ENCODE data around the gene MOB3B. TPM values are rescaled to one million over a fixed set of nuclear protein-coding genes. Genes with fewer than 3 reads are reported as not detected.
A peak's percentile ranks its signal among the peaks of the same experiment; 100 is the strongest.

MOB3B gene
- total RNA-seq, 4 donors from 2014 or later = 16.2 to 23.7 (median 19.7) TPM

DNA sequence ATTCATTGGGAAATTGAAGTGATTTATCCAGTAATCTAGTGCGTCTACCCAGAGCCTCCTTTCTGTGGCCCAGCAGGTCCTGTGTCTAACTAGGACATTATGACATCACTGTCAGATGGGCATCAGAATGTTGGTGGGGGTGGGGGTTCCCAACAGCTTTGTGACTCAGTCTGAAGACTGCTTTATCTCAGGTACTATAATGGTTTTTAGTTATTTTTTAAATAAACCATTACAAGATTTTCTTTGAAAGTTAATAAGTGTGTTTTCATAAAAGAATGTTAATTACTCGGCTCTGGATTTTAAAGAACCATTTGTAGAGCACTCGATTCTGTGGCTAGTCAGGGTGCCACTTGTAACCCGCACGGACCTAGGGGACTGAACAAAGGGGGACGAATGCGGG lies 232.6 kb downstream of the MOB3B start, which contains the start of gene EQTN:
EQTN (minus strand) TSS at position 101 of the 400 bp plus-strand sequence; CDS start at position 6, 95 bp downstream.
- H3K4me1 ChIP-seq = no peaks in the 10 kb centered on the region
- H3K27ac ChIP-seq = no peak within 1 kb of the TSS
- H3K36me3 ChIP-seq = no peaks in the 10 kb centered on the region
- H3K9me3 ChIP-seq = no peaks in the 10 kb centered on the region
- WGBS, 2 donors = 67 to 68% methylated on average over 7 of the region's 7 CpGs
- no peaks in the 10 kb centered on the region for H3K27me3 ChIP-seq
- H3K4me3 ChIP-seq = no peak within 1 kb of the TSS
- DNase-seq (ENCODE audit: low spot score in 2 of 2) = no peak
- TF ChIP-seq POLR2A (IDR thresholded peaks at IDR 0.05) (no peak), EP300 (IDR thresholded peaks at IDR 0.05) (no peak)
- TF ChIP-seq, protein P1, sequence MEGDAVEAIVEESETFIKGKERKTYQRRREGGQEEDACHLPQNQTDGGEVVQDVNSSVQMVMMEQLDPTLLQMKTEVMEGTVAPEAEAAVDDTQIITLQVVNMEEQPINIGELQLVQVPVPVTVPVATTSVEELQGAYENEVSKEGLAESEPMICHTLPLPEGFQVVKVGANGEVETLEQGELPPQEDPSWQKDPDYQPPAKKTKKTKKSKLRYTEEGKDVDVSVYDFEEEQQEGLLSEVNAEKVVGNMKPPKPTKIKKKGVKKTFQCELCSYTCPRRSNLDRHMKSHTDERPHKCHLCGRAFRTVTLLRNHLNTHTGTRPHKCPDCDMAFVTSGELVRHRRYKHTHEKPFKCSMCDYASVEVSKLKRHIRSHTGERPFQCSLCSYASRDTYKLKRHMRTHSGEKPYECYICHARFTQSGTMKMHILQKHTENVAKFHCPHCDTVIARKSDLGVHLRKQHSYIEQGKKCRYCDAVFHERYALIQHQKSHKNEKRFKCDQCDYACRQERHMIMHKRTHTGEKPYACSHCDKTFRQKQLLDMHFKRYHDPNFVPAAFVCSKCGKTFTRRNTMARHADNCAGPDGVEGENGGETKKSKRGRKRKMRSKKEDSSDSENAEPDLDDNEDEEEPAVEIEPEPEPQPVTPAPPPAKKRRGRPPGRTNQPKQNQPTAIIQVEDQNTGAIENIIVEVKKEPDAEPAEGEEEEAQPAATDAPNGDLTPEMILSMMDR (IDR thresholded peaks at IDR 0.05) = no peak

DNA sequence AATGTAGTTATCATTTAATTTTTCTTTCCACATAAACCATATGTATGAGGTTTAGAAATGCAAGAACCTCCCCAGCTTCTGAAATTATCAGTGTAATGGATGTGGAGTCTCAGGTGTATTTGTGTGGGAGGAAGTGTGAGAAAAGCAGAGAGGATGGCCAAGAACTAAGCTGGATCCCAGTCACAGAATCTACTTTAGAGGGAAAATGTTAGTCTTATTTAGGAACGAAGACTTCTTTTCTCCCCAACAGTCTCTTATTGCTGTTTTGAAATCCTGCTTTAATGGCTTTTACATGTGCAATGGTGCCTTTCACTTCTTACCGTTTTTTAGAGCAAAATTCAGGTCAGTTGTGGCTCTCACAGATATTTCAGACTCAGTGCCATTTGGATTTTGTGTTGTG lies 235.6 kb downstream of the MOB3B start:
- Histone ChIP-seq H3K36me3 (no peaks in the 10 kb centered on the region), H3K4me3 (no peak overlapping the region), H3K27me3 (no peaks in the 10 kb centered on the region), H3K27ac (no peak overlapping the region), H3K4me1 (no peaks in the 10 kb centered on the region), H3K9me3 (no peaks in the 10 kb centered on the region)
- 59 to 62% methylated on average over 2 of the region's 2 CpGs for WGBS, 2 donors
- no peak for DNase-seq (ENCODE audit: low spot score in 2 of 2)
- TF ChIP-seq, protein P1 (IDR thresholded peaks at IDR 0.05) = no peak
- TF ChIP-seq EP300 (IDR thresholded peaks at IDR 0.05) (no peak), POLR2A (IDR thresholded peaks at IDR 0.05) (no peak)

DNA sequence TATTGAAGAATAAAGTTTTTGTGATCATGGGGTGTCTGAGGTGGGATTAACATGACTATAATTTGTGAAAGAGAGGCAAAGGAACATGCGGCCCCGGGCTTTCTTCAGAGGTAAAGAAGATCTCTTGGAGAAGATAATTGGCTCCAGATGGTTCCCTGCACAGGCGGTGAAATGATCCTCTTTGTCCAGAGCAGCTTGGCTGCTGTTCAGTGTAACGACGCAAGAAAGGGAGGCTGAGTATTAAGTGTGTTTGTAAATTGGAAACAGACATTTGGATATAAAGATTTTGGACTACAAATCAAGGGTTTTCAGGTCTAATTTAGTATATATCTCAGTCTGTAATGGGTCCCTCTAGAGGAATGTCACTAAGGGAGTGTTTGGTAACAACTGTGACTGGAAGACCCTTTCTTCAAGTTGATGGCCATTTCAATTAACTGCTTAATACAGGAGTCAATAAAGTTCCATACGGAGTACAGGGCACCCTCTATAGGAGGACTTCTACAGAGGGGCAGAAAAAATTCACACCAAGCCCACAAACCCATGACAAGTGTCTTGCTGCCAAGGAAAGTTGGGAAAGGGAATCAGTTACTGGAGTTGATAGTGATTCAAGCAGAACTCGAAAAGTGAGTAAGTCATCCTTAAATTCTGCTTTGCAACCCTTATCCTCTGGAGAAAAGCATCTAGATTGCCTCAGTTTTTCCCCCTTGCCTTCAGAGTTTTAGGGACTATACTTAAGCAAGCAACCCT lies 236.8 kb downstream of the MOB3B start:
- no peaks in the 10 kb centered on the region for H3K4me1 ChIP-seq
- H3K27ac ChIP-seq = peak overlapping the region in 1 of 4 donors; percentile 35
- TF ChIP-seq EP300 (IDR thresholded peaks at IDR 0.05) = peak in 1 of 2 donors; percentile 29
- no peak for TF ChIP-seq POLR2A (IDR thresholded peaks at IDR 0.05)
- H3K4me3 ChIP-seq = no peak overlapping the region
- H3K36me3 ChIP-seq = no peaks in the 10 kb centered on the region
- H3K27me3 ChIP-seq = no peaks in the 10 kb centered on the region
- 52 to 53% methylated on average over 7 of the region's 7 CpGs for WGBS, 2 donors
- DNase-seq (ENCODE audit: low spot score in 2 of 2) = peak; percentile 15 to 55
- H3K9me3 ChIP-seq = no peaks in the 10 kb centered on the region

DNA sequence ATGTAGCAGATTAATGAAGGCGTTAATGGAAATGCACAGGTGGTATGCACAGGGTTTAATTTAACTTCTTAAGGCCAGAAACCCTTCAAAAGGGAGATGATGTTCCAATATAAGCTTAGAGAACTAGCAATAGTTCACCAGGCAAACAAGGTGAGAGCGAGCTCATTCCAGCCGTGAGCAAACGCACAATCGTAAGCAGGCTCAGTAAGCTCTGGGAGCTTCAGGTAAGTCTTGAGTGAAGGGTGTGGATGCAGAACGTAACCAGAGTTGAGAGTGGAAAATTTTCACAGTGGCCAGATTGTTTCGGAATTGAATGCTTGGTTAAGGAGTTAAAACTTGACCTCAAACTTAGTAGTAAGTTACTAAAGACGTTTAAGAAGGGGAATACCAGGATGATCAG lies 238.3 kb downstream of the MOB3B start:
- TF ChIP-seq, protein P1 (IDR thresholded peaks at IDR 0.05) = no peak
- TF ChIP-seq POLR2A (IDR thresholded peaks at IDR 0.05) = no peak
- no peak for TF ChIP-seq EP300 (IDR thresholded peaks at IDR 0.05)
- Histone ChIP-seq H3K4me1 (no peaks in the 10 kb centered on the region), H3K27ac (no peak overlapping the region), H3K27me3 (no peaks in the 10 kb centered on the region), H3K9me3 (no peaks in the 10 kb centered on the region), H3K36me3 (no peaks in the 10 kb centered on the region), H3K4me3 (no peak overlapping the region)
- no peak for DNase-seq (ENCODE audit: low spot score in 2 of 2)
- WGBS, 2 donors = 85 to 93% methylated on average over 8 of the region's 8 CpGs

DNA sequence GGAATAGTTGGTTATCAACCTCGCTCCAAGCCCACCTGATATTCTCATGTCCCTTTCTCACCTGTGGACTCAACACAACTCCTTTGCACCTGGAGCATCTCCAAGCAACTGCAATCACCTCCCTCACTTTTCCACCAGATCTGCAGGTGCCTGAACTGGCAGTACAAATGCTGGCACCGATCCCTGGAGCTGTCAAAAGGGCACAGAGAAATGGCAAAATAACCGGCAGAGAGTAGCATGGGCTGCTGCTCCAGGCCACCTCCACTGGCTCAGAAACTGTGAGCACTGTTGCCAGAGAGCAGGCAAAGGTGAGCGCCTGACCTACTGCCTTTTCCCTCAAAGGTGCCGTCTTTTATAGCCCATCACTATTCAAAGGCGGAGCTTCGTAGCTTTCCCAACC lies 247.3 kb downstream of the MOB3B start:
- WGBS, 2 donors = 78 to 91% methylated on average over 7 of the region's 7 CpGs
- H3K36me3 ChIP-seq = no peaks in the 10 kb centered on the region
- TF ChIP-seq, protein P1 (IDR thresholded peaks at IDR 0.05) = no peak
- TF ChIP-seq POLR2A (IDR thresholded peaks at IDR 0.05) = no peak
- TF ChIP-seq EP300 (IDR thresholded peaks at IDR 0.05) = no peak

More for the DNA sequence above, 247.3 kb downstream of the MOB3B start:
- Histone ChIP-seq H3K4me1 (no peaks in the 10 kb centered on the region), H3K27me3 (no peaks in the 10 kb centered on the region), H3K27ac (no peak overlapping the region), H3K4me3 (no peak overlapping the region), H3K9me3 (no peaks in the 10 kb centered on the region)
- DNase-seq (ENCODE audit: low spot score in 2 of 2) = no peak
